ENCODE data around the gene CYP46A1.

The CYP46A1 gene

GRCh38 chr14:99747582-99748330, 63.7 kb downstream of the CYP46A1 start:
- no peak for DNase-seq

GRCh38 chr14:99748529-99748928, 64.4 kb downstream of the CYP46A1 start:
- no peak for DNase-seq

DNA sequence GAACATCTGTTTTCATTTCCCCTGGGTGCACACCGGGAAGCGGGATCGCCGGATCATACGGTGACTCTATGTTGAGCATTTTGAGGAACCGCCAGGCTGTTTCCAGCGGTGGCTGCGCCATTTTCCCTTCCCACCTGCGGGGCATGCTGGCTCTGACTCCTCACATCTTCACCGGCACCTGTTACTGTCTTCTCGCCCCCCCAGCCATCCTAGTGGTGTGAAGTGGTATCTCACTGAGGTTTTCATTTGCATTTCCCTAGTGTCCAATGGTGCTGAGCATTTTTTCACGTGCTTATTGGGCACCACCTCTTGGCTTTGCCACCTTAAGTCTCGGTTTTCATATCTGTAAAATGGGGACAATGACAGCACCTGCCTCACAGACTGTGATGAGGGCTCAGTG, 65.0 kb downstream of the CYP46A1 start:
- peak; percentile 12 for DNase-seq

- peak; percentile 21 for DNase-seq
These were observed 65.9 kb downstream of the CYP46A1 start for GRCh38 chr14:99749763-99750715.

- DNase-seq = no peak
These were observed 66.8 kb downstream of the CYP46A1 start for GRCh38 chr14:99750746-99751450.

DNA sequence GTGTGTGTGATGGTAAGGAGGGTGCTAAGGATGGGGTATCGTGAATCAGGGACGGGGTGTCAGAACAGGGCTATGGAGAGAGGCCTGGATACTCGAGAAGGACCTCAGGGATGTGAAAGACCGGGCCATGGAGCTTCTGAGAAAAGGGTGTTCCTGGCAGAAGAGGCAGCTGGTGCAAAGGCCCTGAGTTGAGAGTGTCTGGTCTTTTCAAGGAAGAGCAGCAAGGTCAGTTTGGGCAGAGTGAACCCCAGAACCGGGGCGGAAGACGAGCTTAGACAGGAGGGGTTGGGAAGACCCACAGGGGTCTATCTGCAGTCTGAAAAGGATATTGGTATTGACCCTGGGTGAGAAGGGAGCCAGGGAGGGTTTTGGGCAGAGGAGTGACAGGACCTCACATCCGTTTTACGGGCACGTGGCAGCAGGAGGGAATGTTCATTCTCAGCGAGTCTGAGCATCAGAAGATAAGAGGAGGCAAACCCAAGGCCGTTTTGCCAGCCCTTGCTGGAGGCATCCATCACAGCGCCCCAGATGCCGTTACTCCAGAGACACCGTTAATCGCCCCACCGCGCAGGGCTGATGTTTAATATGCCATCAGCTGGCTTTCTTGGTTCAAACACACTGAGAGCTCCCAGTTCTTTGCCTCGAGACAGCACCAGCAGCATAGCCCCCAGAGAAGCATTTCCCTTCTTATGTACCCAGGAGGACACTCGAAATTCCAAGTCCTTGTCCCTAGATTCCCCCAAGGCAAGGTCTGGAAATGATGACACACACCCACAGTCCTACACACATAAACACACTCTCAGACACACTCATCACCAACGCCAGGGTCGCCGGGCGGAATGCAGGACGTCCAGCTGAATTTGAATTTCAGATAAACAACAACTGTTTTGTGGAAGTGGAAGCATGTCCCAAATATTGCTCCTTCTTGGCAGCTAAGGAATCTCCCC, 67.7 kb downstream of the CYP46A1 start:
- no peak for DNase-seq

- no peak for DNase-seq
These were observed 68.5 kb downstream of the CYP46A1 start for GRCh38 chr14:99752486-99753121.

- no peak for DNase-seq
These were observed 69.4 kb downstream of the CYP46A1 start for GRCh38 chr14:99753225-99754140.

- DNase-seq = no peak
These were observed 70.3 kb downstream of the CYP46A1 start for GRCh38 chr14:99754141-99755067.

GRCh38 chr14:99755068-99755405, 70.9 kb downstream of the CYP46A1 start:
- no peak for DNase-seq

- no peak for DNase-seq
These were observed 71.8 kb downstream of the CYP46A1 start for GRCh38 chr14:99755629-99756603.

DNA sequence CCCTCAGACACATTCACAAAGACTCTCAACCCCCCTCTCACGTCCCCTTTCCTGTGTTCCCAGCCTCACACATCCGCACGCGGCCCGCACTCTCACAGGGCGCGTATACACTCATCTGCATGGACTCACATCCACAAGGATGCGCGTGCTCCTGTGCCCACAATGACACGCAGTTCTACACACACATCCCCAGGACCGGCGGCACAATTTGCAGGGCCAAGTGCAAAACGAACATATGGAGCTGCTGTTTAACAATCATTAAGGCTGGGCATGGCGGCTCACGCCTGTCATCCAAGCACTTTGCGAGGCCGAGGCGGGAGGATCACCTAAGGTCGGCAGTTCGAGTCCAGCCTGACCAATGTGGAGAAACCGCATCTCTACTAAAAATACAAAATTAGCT, 72.7 kb downstream of the CYP46A1 start:
- DNase-seq = no peak

- DNase-seq = no peak
These were observed 73.4 kb downstream of the CYP46A1 start for GRCh38 chr14:99757331-99758070.

GRCh38 chr14:99758121-99758821, 74.2 kb downstream of the CYP46A1 start:
- no peak for DNase-seq

- no peak for DNase-seq
These were observed 74.9 kb downstream of the CYP46A1 start for GRCh38 chr14:99758872-99759545.

DNA sequence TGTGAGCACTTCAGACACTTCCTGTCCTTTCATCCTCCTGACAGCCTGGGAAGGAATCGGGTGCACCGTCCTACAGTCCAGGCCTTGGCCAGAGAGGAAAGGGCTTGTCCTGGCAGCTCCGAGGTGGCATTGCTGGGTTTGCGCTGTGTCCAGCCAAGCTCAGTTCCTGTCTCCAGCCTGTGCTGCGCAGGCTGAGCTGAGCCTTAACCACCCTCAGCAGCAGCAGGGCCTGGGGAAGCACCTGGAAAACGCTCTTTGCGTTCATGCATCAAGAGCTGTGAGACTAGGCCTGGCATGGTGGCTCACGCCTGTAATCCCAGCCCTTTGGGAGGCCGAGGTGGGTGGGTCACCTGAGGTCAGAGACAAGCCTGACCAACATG, 75.4 kb downstream of the CYP46A1 start:
- no peak for DNase-seq

Measured in NCI-H1436 (cell line).